Measurements from ENCODE around the gene STK32B. TPM values are rescaled to one million over a fixed set of nuclear protein-coding genes. Genes with fewer than 3 reads are reported as not detected.

Gene STK32B
- total and polyA plus RNA-seq, 2 donors (not counting 3 experiments of a cell fraction or from before 2014, with no cell fraction given): 5.6 to 7.8 TPM

DNA sequence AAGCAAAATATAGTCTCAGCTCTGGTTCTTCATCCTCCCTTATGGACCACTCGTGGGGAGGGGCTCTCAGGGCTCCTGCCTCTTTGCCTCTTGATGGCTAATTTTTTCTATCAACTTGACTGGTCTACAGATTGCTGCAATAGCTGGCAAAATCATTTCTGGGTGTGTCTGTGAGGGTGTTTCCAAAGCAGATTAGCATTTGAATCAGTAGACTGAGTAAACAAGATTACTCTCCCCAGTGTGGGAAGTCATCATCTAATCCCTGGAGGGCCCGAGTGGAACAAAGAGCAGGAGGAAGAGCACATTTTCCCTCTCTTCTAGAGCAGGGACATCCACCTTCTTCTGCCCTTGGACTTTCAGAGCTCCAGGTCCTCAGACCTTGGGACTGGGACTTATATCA, 153.5 kb downstream of the STK32B start:
- CTCF ChIA-PET: no interaction called here
- Histone ChIP-seq H3K4me2 (ENCODE audit: insufficient read depth, low read length) (no peak overlapping the region), H3K9me1 (replicated peaks; ENCODE audit: control insufficient read depth, extremely low read depth, insufficient read depth, low read length) (no peaks in the 10 kb centered on the region), H3K9ac (replicated peaks; ENCODE audit: extremely low read depth, insufficient read depth, low read length) (no peak overlapping the region), H3K27me3 (ENCODE audit: control insufficient read depth in 2 of 2, insufficient read depth in 2 of 2, low read length in 2 of 2) (no peaks in the 10 kb centered on the region), H3K4me3 (replicated peaks in 1 of 3; ENCODE audit: insufficient read depth in 1 of 3, low read depth in 1 of 3, low read length in 3 of 3) (no peak overlapping the region), H3K36me3 (ENCODE audit: control insufficient read depth in 2 of 2, extremely low read depth in 1 of 2, insufficient read depth in 2 of 2, low read length in 2 of 2) (no peaks in the 10 kb centered on the region), H4K20me1 (replicated peaks; ENCODE audit: control insufficient read depth, extremely low read depth, insufficient read depth, low read length) (no peaks in the 10 kb centered on the region), H3K27ac (ENCODE audit: insufficient read depth, low read depth, low read length) (no peak overlapping the region), H2AFZ (ENCODE audit: low read depth, low read length) (no peak overlapping the region), H3K79me2 (ENCODE audit: control insufficient read depth, insufficient read depth, low read length) (no peaks in the 10 kb centered on the region), H3K9me3 (replicated peaks; ENCODE audit: control insufficient read depth, insufficient read depth, low read length) (no peaks in the 10 kb centered on the region), H3K4me1 (ENCODE audit: control insufficient read depth, extremely low read depth, insufficient read depth, low read length) (no peaks in the 10 kb centered on the region)
- BruUV-seq (replicated peaks): no TSS peak
- dilution Hi-C loops (cut with MboI; ENCODE audit: extremely low pct_ligation_motif_present, low sequenced_read_pairs) (no loop called here), intact Hi-C loops (cut with micrococcal nuclease) (no loop called here)
- DNase-seq (ENCODE audit: low read depth, low spot score) (no peak), FAIRE-seq (no peak)
- no peak for TF ChIP-seq POLR2AphosphoS5 (IDR thresholded peaks at IDR 0.05; ENCODE audit: insufficient read depth, low read depth, low read length)
- no peak for TF ChIP-seq FOS (IDR thresholded peaks at IDR 0.05; ENCODE audit: borderline replicate concordance, insufficient read depth, low read length)
- no peak for TF ChIP-seq MYC (IDR thresholded peaks at IDR 0.05; ENCODE audit: low read depth, low read length)
- TF ChIP-seq EZH2 (IDR thresholded peaks at IDR 0.05; ENCODE audit: borderline replicate concordance, low read depth, low read length, severe bottlenecking): no peak
- TF ChIP-seq, protein P1, sequence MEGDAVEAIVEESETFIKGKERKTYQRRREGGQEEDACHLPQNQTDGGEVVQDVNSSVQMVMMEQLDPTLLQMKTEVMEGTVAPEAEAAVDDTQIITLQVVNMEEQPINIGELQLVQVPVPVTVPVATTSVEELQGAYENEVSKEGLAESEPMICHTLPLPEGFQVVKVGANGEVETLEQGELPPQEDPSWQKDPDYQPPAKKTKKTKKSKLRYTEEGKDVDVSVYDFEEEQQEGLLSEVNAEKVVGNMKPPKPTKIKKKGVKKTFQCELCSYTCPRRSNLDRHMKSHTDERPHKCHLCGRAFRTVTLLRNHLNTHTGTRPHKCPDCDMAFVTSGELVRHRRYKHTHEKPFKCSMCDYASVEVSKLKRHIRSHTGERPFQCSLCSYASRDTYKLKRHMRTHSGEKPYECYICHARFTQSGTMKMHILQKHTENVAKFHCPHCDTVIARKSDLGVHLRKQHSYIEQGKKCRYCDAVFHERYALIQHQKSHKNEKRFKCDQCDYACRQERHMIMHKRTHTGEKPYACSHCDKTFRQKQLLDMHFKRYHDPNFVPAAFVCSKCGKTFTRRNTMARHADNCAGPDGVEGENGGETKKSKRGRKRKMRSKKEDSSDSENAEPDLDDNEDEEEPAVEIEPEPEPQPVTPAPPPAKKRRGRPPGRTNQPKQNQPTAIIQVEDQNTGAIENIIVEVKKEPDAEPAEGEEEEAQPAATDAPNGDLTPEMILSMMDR (IDR thresholded peaks at IDR 0.05; ENCODE audit: extremely low read depth in 1 of 2, insufficient read depth in 1 of 2, low read depth in 1 of 2, low read length in 2 of 2): no peak
- no peak for TF ChIP-seq JUN (IDR thresholded peaks at IDR 0.05; ENCODE audit: borderline replicate concordance, insufficient read depth, insufficient read length, low read depth)
- no peak for TF ChIP-seq POLR2A (IDR thresholded peaks at IDR 0.05; ENCODE audit: low read depth, low read length)
- TF ChIP-seq MAX (IDR thresholded peaks at IDR 0.05; ENCODE audit: insufficient read depth, insufficient read length): no peak
- no peak for TF ChIP-seq GATA2 (IDR thresholded peaks at IDR 0.05; ENCODE audit: insufficient read depth, insufficient read length, low read depth, low read length)
- POLR2A ChIA-PET: no interaction called here

Measured in endothelial cell of umbilical vein (primary cell).